AG04450 (cell line): Measurements from ENCODE around the gene SHOX. TPM values are rescaled to one million over a fixed set of nuclear protein-coding genes. Genes with fewer than 3 reads are reported as not detected.

ENCODE experiments used
- CTCF ChIA-PET: fragments of 300-600, 350-600 bp; formaldehyde crosslinking; extraction: SDS; loops from one replicate; lab custom pipeline; 2022; ENCODE audit warnings: antibody characterized with exemption, inconsistent platforms; lab: Charles Lee
- POLR2A ChIA-PET: fragments of 350-600 bp; formaldehyde crosslinking; extraction: SDS; loops from one replicate; lab custom pipeline; 2021; ENCODE audit warnings: antibody characterized with exemption, inconsistent platforms; lab: Yijun Ruan, JAX
- DNase-seq: peaks from one replicate; pipeline ENCODE4 v3.0.0-alpha.2; 2011; ENCODE audit warnings: low read depth, low spot score
- H3K27ac ChIP-seq: one replicate; pipeline ENCODE4 v1.5.1; 2012; ENCODE audit warnings: low read depth, low read length, control low read depth
- H3K27me3 ChIP-seq: one replicate; pipeline ENCODE4 v1.6.0; 2012; ENCODE audit warnings: low read length; ENCODE audit not compliant: control insufficient read depth, insufficient read depth
- H3K4me3 ChIP-seq: 2 replicates; pipeline ENCODE4 v1.5.1; 2011; ENCODE audit warnings: mild to moderate bottlenecking, low read depth, low read length, control low read depth
- H3K9me3 ChIP-seq: 2 replicates; pipeline ENCODE4 v1.5.1; 2012; ENCODE audit warnings: low read length; ENCODE audit not compliant: control insufficient read depth, insufficient read depth
- polyA minus RNA-seq: library from RNA; depleted of rRNA, polyadenylated mRNA; stranded (reverse); fragments of >200 nt; gene quantifications from 2 replicates; pipeline ENCODE4 v1.2.3, GENCODE V29; 2011; rRNA and poly(A)+ RNA removed
- polyA plus RNA-seq: library from polyadenylated mRNA; depleted of rRNA; stranded (reverse); fragments of >200 nt; gene quantifications from 2 replicates; pipeline ENCODE4 v1.2.3, GENCODE V29; 2011; rRNA removed
- TF ChIP-seq, protein P1 (sequence below): IDR thresholded peaks from 2 replicates; pipeline ENCODE4 v1.5.1; 2011; ENCODE audit warnings: low read depth, low read length, control low read depth, inconsistent platforms

Gene SHOX
- polyA plus RNA-seq (not detected in 2 replicates), polyA minus RNA-seq (not detected in 2 replicates)

GRCh38 chrX:630612-631496 lies at the start of gene SHOX:
SHOX (plus strand) TSS chrX:630791; CDS start chrX:630898, 107 bp downstream.
- ChIA-PET POLR2A (no interaction called here), CTCF (no interaction called here)
- DNase-seq: no peak
- TF ChIP-seq, protein P1, sequence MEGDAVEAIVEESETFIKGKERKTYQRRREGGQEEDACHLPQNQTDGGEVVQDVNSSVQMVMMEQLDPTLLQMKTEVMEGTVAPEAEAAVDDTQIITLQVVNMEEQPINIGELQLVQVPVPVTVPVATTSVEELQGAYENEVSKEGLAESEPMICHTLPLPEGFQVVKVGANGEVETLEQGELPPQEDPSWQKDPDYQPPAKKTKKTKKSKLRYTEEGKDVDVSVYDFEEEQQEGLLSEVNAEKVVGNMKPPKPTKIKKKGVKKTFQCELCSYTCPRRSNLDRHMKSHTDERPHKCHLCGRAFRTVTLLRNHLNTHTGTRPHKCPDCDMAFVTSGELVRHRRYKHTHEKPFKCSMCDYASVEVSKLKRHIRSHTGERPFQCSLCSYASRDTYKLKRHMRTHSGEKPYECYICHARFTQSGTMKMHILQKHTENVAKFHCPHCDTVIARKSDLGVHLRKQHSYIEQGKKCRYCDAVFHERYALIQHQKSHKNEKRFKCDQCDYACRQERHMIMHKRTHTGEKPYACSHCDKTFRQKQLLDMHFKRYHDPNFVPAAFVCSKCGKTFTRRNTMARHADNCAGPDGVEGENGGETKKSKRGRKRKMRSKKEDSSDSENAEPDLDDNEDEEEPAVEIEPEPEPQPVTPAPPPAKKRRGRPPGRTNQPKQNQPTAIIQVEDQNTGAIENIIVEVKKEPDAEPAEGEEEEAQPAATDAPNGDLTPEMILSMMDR: no peak
- Histone ChIP-seq H3K27me3 (peaks cover 3% of the 10 kb centered on the region), H3K27ac (no peak within 1 kb of the TSS), H3K9me3 (peaks cover 28% of the 10 kb centered on the region; the same call in 1 of the 2 replicates), H3K4me3 (no peak within 1 kb of the TSS)

- ChIA-PET POLR2A (no interaction called here), CTCF (no interaction called here)
- TF ChIP-seq, protein P1: no peak
- no peak overlapping the region for H3K4me3 ChIP-seq
- no peak overlapping the region for H3K27ac ChIP-seq
- no peak for DNase-seq
- H3K27me3 ChIP-seq: no peaks in the 10 kb centered on the region
- peaks cover 46% of the 10 kb centered on the region for H3K9me3 ChIP-seq
Measured at GRCh38 chrX:581066-581465, 49.5 kb upstream of the SHOX start.

GRCh38 chrX:581720-582298 lies 48.8 kb upstream of the SHOX start:
- ChIA-PET POLR2A (no interaction called here), CTCF (no interaction called here)
- no peak overlapping the region for H3K27ac ChIP-seq
- H3K9me3 ChIP-seq: peaks cover 44% of the 10 kb centered on the region
- DNase-seq: no peak
- H3K4me3 ChIP-seq: no peak overlapping the region
- H3K27me3 ChIP-seq: no peaks in the 10 kb centered on the region
- TF ChIP-seq, protein P1: no peak

DNA sequence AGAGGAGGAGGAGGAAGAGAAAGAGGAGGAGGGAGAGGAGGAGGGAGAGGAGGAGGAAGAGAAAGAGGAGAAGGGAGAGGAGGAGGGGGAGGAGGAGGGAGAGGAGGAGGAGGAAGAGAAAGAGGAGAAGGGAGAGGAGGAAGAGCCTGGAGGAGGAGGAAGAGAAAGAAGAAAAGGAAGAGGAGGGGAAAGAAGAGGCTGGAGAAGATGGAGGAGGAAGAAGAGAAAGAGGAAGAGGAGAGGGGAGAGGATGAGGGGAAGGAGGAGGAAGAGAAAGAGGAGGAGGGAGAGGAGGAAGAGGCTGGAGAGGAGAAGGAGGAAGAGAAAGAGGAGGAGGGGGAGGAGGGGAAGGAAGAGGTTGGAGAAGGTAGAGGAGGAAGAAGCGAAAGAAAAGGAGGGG lies 46.0 kb upstream of the SHOX start:
- H3K4me3 ChIP-seq: no peak overlapping the region
- no peaks in the 10 kb centered on the region for H3K27me3 ChIP-seq
- TF ChIP-seq, protein P1: no peak
- no peak for DNase-seq
- no peak overlapping the region for H3K27ac ChIP-seq
- CTCF ChIA-PET: no interaction called here
- POLR2A ChIA-PET: no interaction called here
- peaks cover 59% of the 10 kb centered on the region for H3K9me3 ChIP-seq
